CD4-positive, alpha-beta T cell (primary cell): ENCODE data around the gene IRF6. TPM values are rescaled to one million over a fixed set of nuclear protein-coding genes. Genes with fewer than 3 reads are reported as not detected.

Experiments
- ATAC-seq: fragments of 200-7000 bp; cut with Tn5 transposase; one replicate; pipeline ENCODE4 v1.10.0; 2022; ENCODE audit warnings: mild to moderate bottlenecking; ENCODE audit not compliant: poor library complexity
- CTCF ChIA-PET: fragments of 350-600 bp; sonication (Branson Sonifier 250); formaldehyde crosslinking; loops from one replicate; lab custom pipeline; 2021; ENCODE audit warnings: antibody characterized with exemption, inconsistent platforms; lab: Charles Lee
- POLR2A ChIA-PET: fragments of 350-600 bp; sonication (Branson Sonifier 250); formaldehyde crosslinking; loops from one replicate; lab custom pipeline; 2021; ENCODE audit warnings: antibody characterized with exemption, inconsistent platforms; lab: Charles Lee
- DNase-seq, 14 experiments: peaks; one replicate each; pipeline ENCODE4 v3.0.0-alpha.2; 2013 to 2020; ENCODE audit warnings: mixed read lengths in 2 of 14
- H3K27ac ChIP-seq, 2 donors: one replicate each; pipeline versions ENCODE4 v1.5.1 to v1.7.0; 2013; ENCODE audit warnings: low read length in 2 of 2, low read depth in 1 of 2, mild to moderate bottlenecking in 1 of 2
- H3K27me3 ChIP-seq, 2 experiments: 1 replicate in 1 of 2; 2 replicates in 1 of 2; pipeline versions ENCODE4 v1.6.1 to v1.7.0; 2013; ENCODE audit warnings: low read length in 2 of 2, control low read depth in 1 of 2, mild to moderate bottlenecking in 1 of 2, moderate library complexity in 1 of 2; ENCODE audit not compliant: insufficient read depth in 2 of 2, control insufficient read depth in 1 of 2
- H3K36me3 ChIP-seq: one replicate; pipeline ENCODE4 v1.6.1; 2013; ENCODE audit warnings: low read length, control low read depth; ENCODE audit not compliant: insufficient read depth
- H3K4me1 ChIP-seq: one replicate; pipeline ENCODE4 v1.6.1; 2013; ENCODE audit warnings: low read length, control low read depth; ENCODE audit not compliant: insufficient read depth
- H3K4me3 ChIP-seq: one replicate; pipeline ENCODE4 v1.5.1; 2013; ENCODE audit warnings: mild to moderate bottlenecking, low read length, moderate library complexity
- H3K9me3 ChIP-seq, 2 experiments: 1 replicate in 1 of 2; 2 replicates in 1 of 2; pipeline versions ENCODE4 v1.6.1 to v1.7.0; 2013; ENCODE audit warnings: low read length in 2 of 2, mild to moderate bottlenecking in 2 of 2, control low read depth in 1 of 2, moderate library complexity in 1 of 2; ENCODE audit not compliant: control insufficient read depth in 1 of 2, insufficient read depth in 1 of 2
- H3K27ac Mint-ChIP-seq: one replicate; pipeline ENCODE4 v1.8.0; 2020; ENCODE audit warnings: mixed read lengths
- H3K27me3 Mint-ChIP-seq: one replicate; pipeline ENCODE4 v1.8.0; 2021; ENCODE audit warnings: mixed read lengths
- H3K36me3 Mint-ChIP-seq: one replicate; pipeline ENCODE4 v1.8.0; 2021; ENCODE audit warnings: low read depth, mixed read lengths
- H3K4me1 Mint-ChIP-seq: one replicate; pipeline ENCODE4 v1.8.0; 2021; ENCODE audit warnings: low read depth, mixed read lengths
- H3K4me3 Mint-ChIP-seq: one replicate; pipeline ENCODE4 v1.8.0; 2020; ENCODE audit warnings: mild to moderate bottlenecking, mixed read lengths
- H3K9me3 Mint-ChIP-seq: one replicate; pipeline ENCODE4 v1.8.0; 2020; ENCODE audit warnings: mixed read lengths
- CTCF ChIP-seq: fragments of 200-600 bp; IDR thresholded peaks from one replicate; pipeline ENCODE4 v1.8.0; 2022; ENCODE audit warnings: antibody characterized with exemption, mild to moderate bottlenecking
- intact Hi-C, 2 experiments: fragments of 100-400 bp; cut with DNase I in 1 of 2; cut with micrococcal nuclease in 1 of 2; formaldehyde crosslinking; loops; one replicate each; pipeline versions ENCODE4 v1.15.1 to v1.9.0; 2023 to 2025; cut with DNase I, micrococcal nuclease
- total RNA-seq, 174 experiments: library from RNA in 2 of 174; stranded (reverse) in 2 of 174; gene quantifications; one replicate each; pipeline ENCODE4 v1.2.3 and lab custom pipeline; 2021 to 2026

Gene IRF6
- total RNA-seq, 2 experiments from 2014 or later: 0.74 to 1.7 TPM

GRCh38 chr1:209737118-209737505, 68.8 kb downstream of the IRF6 start:
- Histone ChIP-seq H3K36me3 (no peaks in the 10 kb centered on the region), H3K27ac (no peak overlapping the region), H3K4me3 (no peak overlapping the region), H3K4me1 (peaks cover 4% of the 10 kb centered on the region), H3K27me3 (no peaks in the 10 kb centered on the region), H3K9me3 (no peaks in the 10 kb centered on the region)
- TF ChIP-seq CTCF: no peak
- Mint-ChIP-seq H3K4me1 (peaks cover 10% of the 10 kb centered on the region), H3K27me3 (no peaks in the 10 kb centered on the region), H3K9me3 (no peaks in the 10 kb centered on the region), H3K4me3 (no peak overlapping the region), H3K36me3 (no peaks in the 10 kb centered on the region), H3K27ac (no peak overlapping the region)
- POLR2A ChIA-PET: interaction anchor here (0.8 to 1.4 kb wide), 2 partner anchors 9 to 32 kb away, joined by 3 to 4 read pairs; no protein-coding TSS in a partner anchor
- no peak for DNase-seq
- no peak for ATAC-seq
- CTCF ChIA-PET: interaction anchor here (1.3 kb wide), 1 partner anchor 11 kb away, joined by 4 read pairs; no protein-coding TSS in a partner anchor
- intact Hi-C loops: no loop called here

GRCh38 chr1:209736490-209737117, 69.3 kb downstream of the IRF6 start:
- ATAC-seq (no peak), DNase-seq (no peak)
- Mint-ChIP-seq H3K27ac (no peak overlapping the region), H3K4me1 (peaks cover 5% of the 10 kb centered on the region), H3K27me3 (no peaks in the 10 kb centered on the region), H3K36me3 (no peaks in the 10 kb centered on the region), H3K9me3 (no peaks in the 10 kb centered on the region), H3K4me3 (no peak overlapping the region)
- intact Hi-C loops: no loop called here
- H3K27ac ChIP-seq: no peak overlapping the region
- ChIA-PET POLR2A (interaction anchor here (0.8 to 1.4 kb wide), 2 partner anchors 9 to 33 kb away, joined by 3 to 4 read pairs; no protein-coding TSS in a partner anchor), CTCF (interaction anchor here (1.3 kb wide), 1 partner anchor 10 kb away, joined by 4 read pairs; no protein-coding TSS in a partner anchor)
- no peak overlapping the region for H3K4me3 ChIP-seq
- H3K27me3 ChIP-seq: no peaks in the 10 kb centered on the region
- TF ChIP-seq CTCF: no peak
- H3K4me1 ChIP-seq: peaks cover under 1% of the 10 kb centered on the region
- no peaks in the 10 kb centered on the region for H3K9me3 ChIP-seq
- H3K36me3 ChIP-seq: no peaks in the 10 kb centered on the region

Other genes starting within 250 kb of the IRF6 start
- not detected for gene CAMK1G, start 222.4 kb downstream of the IRF6 start, total RNA-seq
- gene LAMB3, start 153.7 kb downstream of the IRF6 start, total RNA-seq: under 1 TPM; 0.25 to 0.31 TPM
- 1 to 10 TPM; 6.4 to 6.8 TPM for gene G0S2, start 130.7 kb downstream of the IRF6 start, total RNA-seq
- gene HSD11B1, start 101.3 kb downstream of the IRF6 start, total RNA-seq: under 1 TPM in 1 of 2 experiments, not detected in 1; 0.33 TPM
- 100 to 1,000 TPM; 279 to 290 TPM for gene TRAF3IP3, start 50.1 kb downstream of the IRF6 start, total RNA-seq
- under 1 TPM; 0.63 to 0.67 TPM for gene C1orf74, start 21.6 kb downstream of the IRF6 start, total RNA-seq
- gene UTP25, start 21.8 kb upstream of the IRF6 start, total RNA-seq: 1 to 10 TPM; 6.0 to 6.4 TPM
- not detected for gene SYT14, start 132.1 kb upstream of the IRF6 start, total RNA-seq